ENCODE data around the gene ACTBL2. TPM values are rescaled to one million over a fixed set of nuclear protein-coding genes. Genes with fewer than 3 reads are reported as not detected.

Gene ACTBL2
- polyA plus RNA-seq, 1 donor (not counting 4 experiments of a cell fraction or from before 2014, with no cell fraction given) = 0.68 TPM

GRCh38 chr5:57445705-57446037, 36.9 kb downstream of the ACTBL2 start:
- FAIRE-seq = no peak

DNA sequence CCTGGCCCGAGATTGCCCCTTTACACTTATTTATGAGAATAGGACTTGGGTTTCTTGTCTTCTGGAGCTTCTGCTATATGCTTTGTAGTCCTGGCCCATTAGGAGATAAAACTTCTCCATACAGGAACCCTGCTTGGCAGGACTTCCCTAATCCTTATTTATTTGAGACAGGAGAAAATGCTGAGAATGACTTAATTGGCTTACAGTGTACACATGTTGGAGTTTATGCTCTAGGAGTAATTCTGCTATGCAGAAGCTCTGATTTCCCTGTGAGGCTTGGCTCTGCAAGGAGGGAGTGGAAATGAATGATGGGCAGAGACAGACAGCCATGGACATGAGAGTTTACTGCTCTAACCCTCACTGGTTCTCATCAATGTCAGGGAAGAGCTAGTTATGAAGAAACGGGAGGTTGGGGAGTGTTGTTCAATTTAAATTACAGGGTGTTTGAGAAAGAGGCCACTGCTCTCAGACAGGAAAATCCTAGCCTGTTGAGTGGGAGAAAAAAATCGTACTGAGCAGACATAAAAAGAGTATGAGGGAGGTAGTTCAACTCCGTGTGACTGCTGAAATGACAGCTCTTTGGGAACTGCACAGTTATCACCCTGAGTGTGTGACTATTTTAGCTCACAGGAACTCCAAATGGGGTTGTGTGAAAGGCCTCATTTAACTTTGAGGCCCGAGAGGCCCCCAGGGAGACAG, 37.5 kb downstream of the ACTBL2 start:
- no peaks in the 10 kb centered on the region for H3K36me3 ChIP-seq (ENCODE audit: control insufficient read depth in 2 of 2, extremely low read depth in 1 of 2, insufficient read depth in 2 of 2, low read length in 2 of 2)
- no peaks in the 10 kb centered on the region for H3K79me2 ChIP-seq (ENCODE audit: control insufficient read depth, insufficient read depth, low read length)
- H3K4me1 ChIP-seq (ENCODE audit: control insufficient read depth, extremely low read depth, insufficient read depth, low read length) = peaks cover 16% of the 10 kb centered on the region
- H3K27ac ChIP-seq (ENCODE audit: control insufficient read depth, insufficient read depth, low read length) = no peak overlapping the region
- TF ChIP-seq EZH2 (IDR thresholded peaks at IDR 0.05; ENCODE audit: low read length) (no peak), CTCF (optimal IDR thresholded peaks at IDR 0.05 in 1 of 3, IDR thresholded peaks at IDR 0.05 in 1 of 3, conservative IDR thresholded peaks at IDR 0.05 in 1 of 3; ENCODE audit: extremely low read depth in 1 of 3, insufficient read depth in 2 of 3, low read length in 3 of 3) (no peak)
- no peak for FAIRE-seq
- no peak for DNase-seq (ENCODE audit: low read depth, low spot score)
- H4K20me1 ChIP-seq (ENCODE audit: control insufficient read depth, extremely low read depth, insufficient read depth, low read length) = no peaks in the 10 kb centered on the region
- no peak overlapping the region for H3K4me3 ChIP-seq (ENCODE audit: control insufficient read depth in 2 of 3, extremely low read depth in 1 of 3, insufficient read depth in 2 of 3, low read depth in 1 of 3, low read length in 3 of 3)
- H3K9ac ChIP-seq (ENCODE audit: control insufficient read depth, extremely low read depth, insufficient read depth, low read length) = no peak overlapping the region
- dilution Hi-C loops (cut with MboI; ENCODE audit: extremely low pct_ligation_motif_present, low sequenced_read_pairs) = no loop called here
- H3K4me2 ChIP-seq (ENCODE audit: control insufficient read depth, extremely low read depth, insufficient read depth, low read depth, low read length) = no peak overlapping the region
- H3K9me1 ChIP-seq (ENCODE audit: control insufficient read depth, extremely low read depth, insufficient read depth, low read length) = no peaks in the 10 kb centered on the region
- H3K9me3 ChIP-seq (ENCODE audit: control insufficient read depth, low read depth, low read length) = no peaks in the 10 kb centered on the region
- H3K27me3 ChIP-seq (ENCODE audit: control insufficient read depth, extremely low read depth, insufficient read depth, low read length) = no peaks in the 10 kb centered on the region
- no peak overlapping the region for H2AFZ ChIP-seq (ENCODE audit: control insufficient read depth, low read length)

More at GRCh38 chr5:57445705-57446037, 36.9 kb downstream of the ACTBL2 start:
- Histone ChIP-seq H3K4me3 (ENCODE audit: control insufficient read depth in 2 of 3, extremely low read depth in 1 of 3, insufficient read depth in 2 of 3, low read depth in 1 of 3, low read length in 3 of 3) (no peak overlapping the region), H3K9ac (ENCODE audit: control insufficient read depth, extremely low read depth, insufficient read depth, low read length) (no peak overlapping the region), H3K36me3 (ENCODE audit: control insufficient read depth in 2 of 2, extremely low read depth in 1 of 2, insufficient read depth in 2 of 2, low read length in 2 of 2) (no peaks in the 10 kb centered on the region), H4K20me1 (ENCODE audit: control insufficient read depth, extremely low read depth, insufficient read depth, low read length) (no peaks in the 10 kb centered on the region), H3K27me3 (ENCODE audit: control insufficient read depth, extremely low read depth, insufficient read depth, low read length) (no peaks in the 10 kb centered on the region), H3K27ac (ENCODE audit: control insufficient read depth, insufficient read depth, low read length) (no peak overlapping the region), H3K9me3 (ENCODE audit: control insufficient read depth, low read depth, low read length) (no peaks in the 10 kb centered on the region), H3K4me2 (ENCODE audit: control insufficient read depth, extremely low read depth, insufficient read depth, low read depth, low read length) (no peak overlapping the region), H3K79me2 (ENCODE audit: control insufficient read depth, insufficient read depth, low read length) (no peaks in the 10 kb centered on the region), H3K9me1 (ENCODE audit: control insufficient read depth, extremely low read depth, insufficient read depth, low read length) (no peaks in the 10 kb centered on the region), H2AFZ (ENCODE audit: control insufficient read depth, low read length) (no peak overlapping the region), H3K4me1 (ENCODE audit: control insufficient read depth, extremely low read depth, insufficient read depth, low read length) (peaks cover 16% of the 10 kb centered on the region)
- TF ChIP-seq CTCF (optimal IDR thresholded peaks at IDR 0.05 in 1 of 3, IDR thresholded peaks at IDR 0.05 in 1 of 3, conservative IDR thresholded peaks at IDR 0.05 in 1 of 3; ENCODE audit: extremely low read depth in 1 of 3, insufficient read depth in 2 of 3, low read length in 3 of 3) = no peak
- TF ChIP-seq EZH2 (IDR thresholded peaks at IDR 0.05; ENCODE audit: low read length) = no peak
- dilution Hi-C loops (cut with MboI; ENCODE audit: extremely low pct_ligation_motif_present, low sequenced_read_pairs) = no loop called here
- no peak for DNase-seq (ENCODE audit: low read depth, low spot score)

Data from keratinocyte (primary cell).